ENCODE measurements around the gene VWA3B.
A peak's percentile ranks its signal among the peaks of the same experiment; 100 is the strongest.

Gene VWA3B

GRCh38 chr2:98155291-98155690 lies 68.3 kb downstream of the VWA3B start:
- Histone ChIP-seq H3K4me3 (ENCODE audit: low read length in 2 of 2) (no peak overlapping the region), H3K9ac (ENCODE audit: low read depth, low read length, poor library complexity) (no peak overlapping the region), H3K14ac (ENCODE audit: low read length) (no peak overlapping the region), H2BK15ac (ENCODE audit: low read length) (no peak overlapping the region), H4K91ac (ENCODE audit: low read depth, low read length, poor library complexity) (no peak overlapping the region), H2BK120ac (ENCODE audit: low read depth, low read length) (no peak overlapping the region), H2AFZ (ENCODE audit: low read length) (no peak overlapping the region), H3K23ac (ENCODE audit: low read depth, low read length, poor library complexity) (no peak overlapping the region), H3K27me3 (ENCODE audit: control insufficient read depth in 3 of 3, insufficient read depth in 3 of 3, low read depth in 1 of 3, low read length in 3 of 3) (no peaks in the 10 kb centered on the region), H2AK5ac (ENCODE audit: low read depth, low read length) (no peak overlapping the region), H2BK5ac (ENCODE audit: low read length) (no peak overlapping the region), H3K18ac (ENCODE audit: low read length) (no peak overlapping the region), H3K4me2 (ENCODE audit: insufficient read depth, low read length, poor library complexity, severe bottlenecking) (no peak overlapping the region), H2BK12ac (ENCODE audit: low read length) (no peak overlapping the region), H4K8ac (ENCODE audit: low read depth, low read length) (no peak overlapping the region), H3K36me3 (replicated peaks in 1 of 2; ENCODE audit: control insufficient read depth in 2 of 2, insufficient read depth in 2 of 2, low read length in 2 of 2) (no peaks in the 10 kb centered on the region), H3K79me1 (ENCODE audit: low read depth, low read length) (no peaks in the 10 kb centered on the region), H3K27ac (replicated peaks; ENCODE audit: low read length) (no peak overlapping the region), H3K4ac (ENCODE audit: low read length) (no peak overlapping the region), H3K9me3 (replicated peaks in 1 of 2; ENCODE audit: control insufficient read depth in 2 of 2, insufficient read depth in 1 of 2, low read depth in 1 of 2, low read length in 2 of 2) (no peaks in the 10 kb centered on the region), H3K4me1 (ENCODE audit: control insufficient read depth in 2 of 2, insufficient read depth in 1 of 2, low read depth in 1 of 2, low read length in 2 of 2) (peaks cover 0 to 2% of the 10 kb centered on the region in 2 donors)
- DNase-seq (ENCODE audit: low spot score), result no peak
- no CpG with 5 or more reads among the region's 8 CpGs for WGBS, 2 donors (ENCODE audit: extremely low coverage in 2 of 2, insufficient read length in 2 of 2, insufficient replicate concordance in 1 of 2)

DNA sequence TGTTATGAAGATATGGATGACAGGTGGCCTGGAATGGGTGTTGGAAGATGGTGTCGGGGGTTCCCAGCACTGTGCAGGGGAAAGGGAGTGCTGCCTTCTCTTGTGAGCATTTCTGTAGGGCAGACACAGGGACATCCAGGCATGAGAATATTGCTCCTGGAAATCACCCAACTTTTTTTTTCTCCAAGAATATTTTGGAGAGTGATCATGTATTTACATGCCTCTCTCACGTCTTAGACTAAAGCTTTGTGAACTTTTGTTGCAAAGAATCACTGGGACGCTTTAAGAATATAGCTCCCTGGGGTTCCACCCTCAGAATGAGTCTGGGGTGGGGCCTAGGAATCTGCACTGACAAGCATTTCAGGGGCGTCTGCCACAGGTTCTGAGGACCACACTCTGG lies 68.7 kb downstream of the VWA3B start:
- H3K36me3 ChIP-seq (replicated peaks in 1 of 2; ENCODE audit: control insufficient read depth in 2 of 2, insufficient read depth in 2 of 2, low read length in 2 of 2), result no peaks in the 10 kb centered on the region
- H3K4ac ChIP-seq (ENCODE audit: low read length), result no peak overlapping the region
- no peak for DNase-seq (ENCODE audit: low spot score)
- H3K27ac ChIP-seq (replicated peaks; ENCODE audit: low read length), result no peak overlapping the region
- no peak overlapping the region for H2BK120ac ChIP-seq (ENCODE audit: low read depth, low read length)
- H3K79me1 ChIP-seq (ENCODE audit: low read depth, low read length), result no peaks in the 10 kb centered on the region
- H3K4me1 ChIP-seq (ENCODE audit: control insufficient read depth in 2 of 2, insufficient read depth in 1 of 2, low read depth in 1 of 2, low read length in 2 of 2), result peaks cover 0 to 2% of the 10 kb centered on the region in 2 donors
- H4K91ac ChIP-seq (ENCODE audit: low read depth, low read length, poor library complexity), result no peak overlapping the region
- no CpG with 5 or more reads among the region's 4 CpGs for WGBS, 2 donors (ENCODE audit: extremely low coverage in 2 of 2, insufficient read length in 2 of 2, insufficient replicate concordance in 1 of 2)
- H3K27me3 ChIP-seq (ENCODE audit: control insufficient read depth in 3 of 3, insufficient read depth in 3 of 3, low read depth in 1 of 3, low read length in 3 of 3), result no peaks in the 10 kb centered on the region
- H3K18ac ChIP-seq (ENCODE audit: low read length), result no peak overlapping the region
- H3K4me3 ChIP-seq (ENCODE audit: low read length in 2 of 2), result no peak overlapping the region
- H2BK12ac ChIP-seq (ENCODE audit: low read length), result no peak overlapping the region
- no peak overlapping the region for H3K9ac ChIP-seq (ENCODE audit: low read depth, low read length, poor library complexity)
- peak overlapping the region; percentile 58 for H2AFZ ChIP-seq (ENCODE audit: low read length)
- H4K8ac ChIP-seq (ENCODE audit: low read depth, low read length), result no peak overlapping the region
- no peak overlapping the region for H2AK5ac ChIP-seq (ENCODE audit: low read depth, low read length)
- no peak overlapping the region for H3K14ac ChIP-seq (ENCODE audit: low read length)
- H2BK5ac ChIP-seq (ENCODE audit: low read length), result no peak overlapping the region
- no peak overlapping the region for H3K23ac ChIP-seq (ENCODE audit: low read depth, low read length, poor library complexity)
- no peaks in the 10 kb centered on the region for H3K9me3 ChIP-seq (replicated peaks in 1 of 2; ENCODE audit: control insufficient read depth in 2 of 2, insufficient read depth in 1 of 2, low read depth in 1 of 2, low read length in 2 of 2)
- no peak overlapping the region for H2BK15ac ChIP-seq (ENCODE audit: low read length)
- H3K4me2 ChIP-seq (ENCODE audit: insufficient read depth, low read length, poor library complexity, severe bottlenecking), result no peak overlapping the region

DNA sequence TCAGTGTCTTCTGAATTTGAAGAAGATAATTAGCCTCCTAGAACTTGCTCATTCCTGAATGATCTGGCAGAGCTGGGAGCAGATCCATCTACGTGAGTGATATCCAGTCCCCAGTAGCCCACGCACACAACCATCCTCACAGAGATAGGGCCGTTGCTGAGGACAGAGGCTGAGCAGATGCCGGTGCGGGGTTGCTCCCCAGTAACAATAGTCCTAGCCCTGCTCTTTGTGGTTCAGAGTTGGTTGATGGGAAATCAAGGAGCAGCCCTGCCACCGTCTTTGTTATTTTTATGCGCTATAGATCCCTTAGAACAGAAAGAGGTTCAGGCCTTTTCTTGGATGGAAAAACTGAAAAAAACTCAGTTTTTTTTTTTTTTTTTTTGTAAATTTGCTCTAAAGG lies 69.3 kb downstream of the VWA3B start:
- Histone ChIP-seq H3K14ac (ENCODE audit: low read length) (no peak overlapping the region), H2BK15ac (ENCODE audit: low read length) (no peak overlapping the region), H2AFZ (ENCODE audit: low read length) (peak overlapping the region; percentile 58), H2AK5ac (ENCODE audit: low read depth, low read length) (no peak overlapping the region), H3K36me3 (replicated peaks in 1 of 2; ENCODE audit: control insufficient read depth in 2 of 2, insufficient read depth in 2 of 2, low read length in 2 of 2) (no peaks in the 10 kb centered on the region), H3K4me3 (ENCODE audit: low read length in 2 of 2) (no peak overlapping the region), H3K79me1 (ENCODE audit: low read depth, low read length) (no peaks in the 10 kb centered on the region), H3K4me2 (ENCODE audit: insufficient read depth, low read length, poor library complexity, severe bottlenecking) (no peak overlapping the region), H3K4me1 (ENCODE audit: control insufficient read depth in 2 of 2, insufficient read depth in 1 of 2, low read depth in 1 of 2, low read length in 2 of 2) (peaks cover 0 to 2% of the 10 kb centered on the region in 2 donors), H4K91ac (ENCODE audit: low read depth, low read length, poor library complexity) (no peak overlapping the region), H2BK12ac (ENCODE audit: low read length) (no peak overlapping the region), H3K23ac (ENCODE audit: low read depth, low read length, poor library complexity) (no peak overlapping the region), H3K27me3 (ENCODE audit: control insufficient read depth in 3 of 3, insufficient read depth in 3 of 3, low read depth in 1 of 3, low read length in 3 of 3) (no peaks in the 10 kb centered on the region), H3K27ac (replicated peaks; ENCODE audit: low read length) (no peak overlapping the region), H3K4ac (ENCODE audit: low read length) (no peak overlapping the region), H2BK120ac (ENCODE audit: low read depth, low read length) (no peak overlapping the region), H3K9me3 (replicated peaks in 1 of 2; ENCODE audit: control insufficient read depth in 2 of 2, insufficient read depth in 1 of 2, low read depth in 1 of 2, low read length in 2 of 2) (no peaks in the 10 kb centered on the region), H4K8ac (ENCODE audit: low read depth, low read length) (no peak overlapping the region), H3K18ac (ENCODE audit: low read length) (no peak overlapping the region), H2BK5ac (ENCODE audit: low read length) (no peak overlapping the region), H3K9ac (ENCODE audit: low read depth, low read length, poor library complexity) (no peak overlapping the region)
- DNase-seq (ENCODE audit: low spot score), result no peak
- WGBS, 2 donors (ENCODE audit: extremely low coverage in 2 of 2, insufficient read length in 2 of 2, insufficient replicate concordance in 1 of 2), result no CpG with 5 or more reads among the region's 7 CpGs

DNA sequence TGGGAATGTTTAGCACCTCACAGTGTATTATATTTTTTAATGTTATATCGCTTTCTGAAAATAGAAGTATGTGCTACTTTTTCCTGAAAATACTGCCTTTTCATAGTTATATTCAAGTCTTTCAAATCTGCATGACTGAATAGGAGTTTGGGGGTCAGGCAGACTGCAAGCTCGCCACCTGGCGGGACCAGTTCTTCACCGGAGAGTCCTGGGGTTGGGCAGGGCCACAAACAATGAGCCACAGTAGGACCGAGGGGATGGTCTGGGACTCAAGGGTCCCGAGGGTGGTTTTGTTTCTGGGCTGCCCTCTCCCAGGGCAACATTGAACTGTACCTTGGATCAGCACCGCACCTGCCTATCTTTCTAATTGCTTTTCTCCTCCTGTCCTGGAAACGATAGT lies 70.6 kb downstream of the VWA3B start:
- H4K91ac ChIP-seq (ENCODE audit: low read depth, low read length, poor library complexity), result no peak overlapping the region
- no peak for DNase-seq (ENCODE audit: low spot score)

More for the DNA sequence above, 70.6 kb downstream of the VWA3B start:
- no peak overlapping the region for H3K18ac ChIP-seq (ENCODE audit: low read length)
- no peak overlapping the region for H3K14ac ChIP-seq (ENCODE audit: low read length)
- H3K27ac ChIP-seq (replicated peaks; ENCODE audit: low read length), result no peak overlapping the region
- H2AK5ac ChIP-seq (ENCODE audit: low read depth, low read length), result no peak overlapping the region
- no peak overlapping the region for H3K4me2 ChIP-seq (ENCODE audit: insufficient read depth, low read length, poor library complexity, severe bottlenecking)
- no CpG with 5 or more reads among the region's 8 CpGs for WGBS, 2 donors (ENCODE audit: extremely low coverage in 2 of 2, insufficient read length in 2 of 2, insufficient replicate concordance in 1 of 2)
- no peak overlapping the region for H2BK5ac ChIP-seq (ENCODE audit: low read length)
- peaks cover 0 to 2% of the 10 kb centered on the region in 2 donors for H3K4me1 ChIP-seq (ENCODE audit: control insufficient read depth in 2 of 2, insufficient read depth in 1 of 2, low read depth in 1 of 2, low read length in 2 of 2)
- H3K4ac ChIP-seq (ENCODE audit: low read length), result no peak overlapping the region
- no peak overlapping the region for H2BK120ac ChIP-seq (ENCODE audit: low read depth, low read length)
- H3K4me3 ChIP-seq (ENCODE audit: low read length in 2 of 2), result no peak overlapping the region
- no peak overlapping the region for H2BK12ac ChIP-seq (ENCODE audit: low read length)
- no peak overlapping the region for H2BK15ac ChIP-seq (ENCODE audit: low read length)
- no peaks in the 10 kb centered on the region for H3K36me3 ChIP-seq (replicated peaks in 1 of 2; ENCODE audit: control insufficient read depth in 2 of 2, insufficient read depth in 2 of 2, low read length in 2 of 2)
- H3K79me1 ChIP-seq (ENCODE audit: low read depth, low read length), result no peaks in the 10 kb centered on the region
- H4K8ac ChIP-seq (ENCODE audit: low read depth, low read length), result no peak overlapping the region
- no peaks in the 10 kb centered on the region for H3K9me3 ChIP-seq (replicated peaks in 1 of 2; ENCODE audit: control insufficient read depth in 2 of 2, insufficient read depth in 1 of 2, low read depth in 1 of 2, low read length in 2 of 2)
- H2AFZ ChIP-seq (ENCODE audit: low read length), result no peak overlapping the region
- no peaks in the 10 kb centered on the region for H3K27me3 ChIP-seq (ENCODE audit: control insufficient read depth in 3 of 3, insufficient read depth in 3 of 3, low read depth in 1 of 3, low read length in 3 of 3)
- H3K23ac ChIP-seq (ENCODE audit: low read depth, low read length, poor library complexity), result no peak overlapping the region
- H3K9ac ChIP-seq (ENCODE audit: low read depth, low read length, poor library complexity), result no peak overlapping the region

Measured in neuronal stem cell (in vitro differentiated cells).